ENCODE results near the gene HSPA1L.

HSPA1L gene

GRCh38 chr6:31762356-31762755, 52.7 kb downstream of the HSPA1L start, which contains the start of gene SAPCD1:
TSS of gene SAPCD1 (plus strand) at chr6:31762656. CDS start at chr6:31763055, 399 bp downstream.
- DNase-seq, result no peak

DNA sequence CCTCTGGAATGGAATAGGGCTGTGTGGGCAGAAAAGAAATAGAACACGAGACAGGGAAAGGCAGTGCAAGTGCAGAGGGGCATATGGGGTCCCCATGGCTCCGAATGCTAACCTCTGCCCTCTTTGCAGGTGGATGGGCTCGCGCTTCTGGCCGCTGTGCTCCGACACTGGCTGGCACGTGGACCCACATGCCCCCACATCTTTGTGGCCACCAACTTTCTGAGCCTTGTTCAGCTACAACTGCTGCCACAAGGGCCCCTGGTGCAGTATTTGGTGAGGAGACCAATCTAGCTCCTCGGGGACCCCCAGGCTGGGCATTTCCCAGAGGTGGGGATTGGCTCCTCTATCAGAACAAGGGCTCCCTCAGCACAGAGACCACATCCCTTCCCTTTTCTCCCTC, 53.7 kb downstream of the HSPA1L start:
- no peak for DNase-seq

- DNase-seq, result no peak
Observed at GRCh38 chr6:31760790-31761189, 54.3 kb downstream of the HSPA1L start.
